ENCODE data around the gene FCHSD2.
"Not testable (repeated sequence)": the region's sequence is repeated elsewhere in the genome, so short reads cannot be mapped to it uniquely, and the experiment has no call there.

The FCHSD2 gene

DNA sequence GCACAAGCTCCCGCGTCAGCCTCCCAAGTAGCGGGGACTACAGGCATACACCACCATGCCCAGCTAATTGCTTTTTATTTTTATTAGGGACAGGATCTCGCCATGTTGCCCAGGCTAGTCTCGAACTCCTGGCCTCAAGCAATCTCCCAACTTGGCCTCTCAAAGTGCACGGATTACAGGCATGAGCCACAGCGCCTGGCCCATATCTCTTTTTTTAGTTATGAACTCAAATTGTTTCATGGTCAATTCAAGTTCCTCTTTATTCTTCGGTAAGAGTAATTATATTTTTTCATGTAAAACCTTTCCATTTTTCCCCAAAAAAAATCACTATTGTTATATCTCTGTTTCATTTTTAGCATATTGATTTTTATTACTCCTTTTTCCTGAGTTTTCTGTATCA, 25.5 kb downstream of the FCHSD2 start:
- DNase-seq, result no peak

DNA sequence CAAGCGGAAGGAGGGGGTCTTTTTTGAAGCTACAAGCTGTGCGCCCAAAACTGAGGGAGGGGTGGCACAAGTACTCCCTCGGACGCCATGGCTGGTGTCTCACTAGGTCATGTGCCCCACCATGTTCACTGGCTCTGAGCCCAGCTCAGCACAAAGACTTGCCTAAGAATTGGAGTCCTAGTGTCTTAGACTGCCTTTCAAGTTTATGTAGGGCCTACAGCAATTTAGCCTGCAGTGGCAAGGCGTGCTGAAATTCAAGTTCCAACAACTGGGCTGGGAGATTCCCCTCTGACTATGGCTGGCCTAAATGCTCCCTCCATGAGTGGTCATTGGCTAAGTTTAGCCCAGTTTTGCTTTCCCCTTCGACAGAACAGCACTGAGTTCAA, 27.3 kb downstream of the FCHSD2 start:
- no peak for DNase-seq

DNA sequence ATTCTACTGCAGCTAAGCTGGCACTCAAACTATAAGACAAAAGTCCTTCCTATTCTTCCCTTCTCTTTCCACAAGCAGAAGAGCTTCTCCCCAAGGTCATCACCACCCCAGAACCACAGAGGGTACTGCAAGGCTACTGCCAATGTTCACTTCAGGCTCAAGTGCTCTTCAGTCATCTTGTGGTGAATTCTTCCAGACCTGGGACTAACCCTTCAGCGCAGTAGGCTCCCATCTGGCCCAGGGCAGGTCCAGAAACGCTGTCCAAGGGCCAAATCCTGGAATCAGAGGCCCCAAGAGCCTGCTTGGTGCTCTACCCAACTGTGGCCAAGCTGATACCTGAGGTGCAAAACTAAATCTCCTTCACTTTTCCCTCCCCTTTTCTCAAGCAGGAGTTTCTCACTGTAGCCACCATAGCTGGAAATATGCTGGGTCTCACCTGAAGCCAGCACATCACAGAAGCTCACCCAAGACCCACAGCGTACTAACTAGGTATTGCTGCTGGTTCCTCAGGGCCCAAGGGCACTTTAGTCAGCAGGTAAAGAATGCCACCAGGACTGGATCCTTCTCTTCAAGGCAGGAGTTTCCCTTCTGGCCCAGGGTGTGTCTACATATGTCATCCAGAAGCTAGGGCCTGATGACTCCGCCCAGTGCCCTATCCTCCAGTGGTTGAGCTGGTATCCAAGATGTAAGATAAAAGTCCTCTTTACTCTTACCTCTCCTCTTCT, 27.8 kb downstream of the FCHSD2 start:
- DNase-seq, result no peak

DNA sequence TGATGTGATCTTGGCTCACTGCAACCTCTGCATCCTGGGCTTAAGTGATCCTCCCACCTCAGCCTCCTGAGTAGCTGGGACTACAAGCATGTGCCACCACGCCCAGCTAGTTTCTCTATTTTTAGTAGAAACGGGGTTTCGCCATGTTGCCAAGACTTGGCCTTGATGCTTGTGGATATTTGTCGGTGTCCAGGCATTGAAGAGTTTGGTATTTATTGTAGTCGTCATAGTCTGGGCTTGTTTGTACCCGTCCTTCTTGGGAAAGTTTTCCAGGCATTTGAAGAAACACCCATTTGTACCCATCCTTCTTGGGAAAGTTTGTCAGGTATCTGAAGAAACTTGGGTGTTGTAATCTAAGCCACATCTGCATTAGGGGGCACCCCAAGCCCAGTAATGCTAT, 28.7 kb downstream of the FCHSD2 start:
- no peak for DNase-seq

DNA sequence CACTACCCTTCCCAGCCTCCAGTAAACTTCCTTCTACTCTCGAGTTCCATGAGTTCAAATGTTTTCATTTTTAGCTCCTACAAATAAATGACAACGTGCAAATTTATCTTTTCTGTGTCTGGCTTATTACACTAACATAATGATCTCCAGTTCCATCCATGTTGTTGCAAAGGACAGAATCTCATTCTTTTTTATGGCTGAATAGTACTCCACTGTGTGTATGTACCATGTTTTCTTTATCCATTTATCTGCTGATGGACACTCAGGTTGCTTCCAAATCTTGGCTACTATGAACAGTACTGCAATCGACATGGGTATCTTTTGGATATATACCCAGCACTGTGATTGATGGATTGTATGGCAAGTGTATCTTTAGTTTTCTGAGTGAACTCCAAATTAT, 34.5 kb downstream of the FCHSD2 start:
- DNase-seq, result no peak

DNA sequence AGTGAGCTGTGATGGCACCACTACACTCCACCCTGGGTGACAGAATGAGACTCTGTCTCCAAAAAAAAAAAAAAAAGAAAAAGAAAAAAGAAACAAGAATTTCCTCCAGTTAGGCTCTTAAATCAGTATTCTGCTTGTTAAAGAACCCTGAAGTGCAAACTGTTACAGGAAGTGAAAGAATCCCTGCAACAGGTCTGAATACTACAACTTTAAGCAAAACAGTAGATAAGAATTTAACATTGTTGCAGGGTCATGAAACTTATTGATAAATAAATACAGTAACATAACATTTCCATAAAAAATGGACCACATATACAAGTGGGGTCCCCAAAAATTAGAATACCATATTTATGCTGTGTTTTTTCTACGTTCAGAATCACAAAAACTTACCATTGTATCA, 35.8 kb downstream of the FCHSD2 start:
- DNase-seq, result no peak

DNA sequence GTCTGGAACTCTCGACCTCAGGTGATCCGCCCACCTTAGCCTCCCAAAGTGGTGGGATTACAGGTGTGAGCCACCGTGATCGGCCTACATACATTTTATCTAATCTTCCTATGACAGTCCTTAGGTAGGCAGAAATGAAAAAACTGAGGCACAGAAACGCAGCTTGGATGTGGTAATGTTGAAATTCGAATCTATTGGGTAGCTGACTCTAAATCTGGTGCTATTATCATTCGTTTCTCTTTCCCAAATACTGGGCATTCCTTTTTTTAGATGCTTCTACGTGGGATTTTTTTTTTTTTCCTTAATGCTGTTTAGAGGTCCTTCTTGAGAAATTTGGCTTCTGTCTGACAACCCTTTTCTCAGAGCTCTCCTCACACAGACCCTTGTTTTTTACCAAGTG, 41.5 kb downstream of the FCHSD2 start:
- DNase-seq, result no peak

DNA sequence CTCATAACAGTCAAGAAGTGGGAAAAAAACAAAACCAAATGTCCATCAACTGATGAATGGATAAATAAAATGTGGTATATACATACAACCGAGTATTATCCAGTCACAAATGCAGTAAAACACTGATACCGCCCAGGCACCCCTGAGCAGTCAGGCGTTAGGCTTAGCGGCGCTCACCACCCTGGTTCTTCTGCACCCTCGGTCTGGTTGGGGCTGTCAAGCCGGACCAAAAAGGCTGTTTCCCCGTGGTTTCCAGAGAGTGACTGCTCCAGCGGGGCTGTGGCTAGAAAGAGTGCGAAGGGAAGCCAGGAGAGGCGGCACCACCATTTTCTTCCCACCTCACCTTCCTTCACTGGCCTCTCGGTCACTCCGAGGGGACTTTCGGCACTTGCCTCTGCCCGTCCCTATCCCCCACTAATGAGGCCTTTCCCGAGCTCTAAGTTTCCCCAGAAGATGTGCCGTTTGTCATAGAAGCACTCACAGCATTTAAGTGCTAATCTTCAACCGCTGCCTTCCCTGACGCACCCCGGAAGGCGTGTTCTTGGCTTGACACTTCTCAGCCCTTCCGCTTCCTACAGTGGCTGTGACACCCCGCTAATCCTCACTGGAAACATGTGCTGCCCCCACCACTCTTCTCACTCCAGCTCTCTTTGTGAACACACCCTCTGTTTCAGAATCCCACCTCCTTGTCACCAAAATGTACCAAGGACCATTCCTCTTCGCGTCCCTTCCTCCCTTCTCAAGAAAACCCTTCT, 42.4 kb downstream of the FCHSD2 start:
- DNase-seq, result no peak

DNA sequence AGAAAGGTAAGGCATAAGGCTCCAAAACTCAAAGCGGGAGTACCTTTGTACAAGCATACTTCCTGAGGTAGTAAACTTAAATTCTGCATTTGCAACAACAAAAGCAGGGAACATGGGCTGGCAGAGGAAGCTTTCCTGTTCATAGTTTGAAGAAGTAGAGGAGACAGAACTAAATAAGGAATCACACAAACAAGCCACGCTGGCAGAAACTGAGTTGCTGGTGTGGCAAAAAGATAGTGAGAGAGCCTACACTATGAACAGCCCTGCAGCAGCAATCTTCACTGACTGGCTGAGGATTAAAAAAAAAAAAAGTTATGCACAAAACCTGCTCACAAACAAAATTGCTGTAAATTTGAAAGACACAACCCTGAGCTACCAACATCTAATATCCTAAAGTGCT, 46.5 kb downstream of the FCHSD2 start:
- no peak for DNase-seq

DNA sequence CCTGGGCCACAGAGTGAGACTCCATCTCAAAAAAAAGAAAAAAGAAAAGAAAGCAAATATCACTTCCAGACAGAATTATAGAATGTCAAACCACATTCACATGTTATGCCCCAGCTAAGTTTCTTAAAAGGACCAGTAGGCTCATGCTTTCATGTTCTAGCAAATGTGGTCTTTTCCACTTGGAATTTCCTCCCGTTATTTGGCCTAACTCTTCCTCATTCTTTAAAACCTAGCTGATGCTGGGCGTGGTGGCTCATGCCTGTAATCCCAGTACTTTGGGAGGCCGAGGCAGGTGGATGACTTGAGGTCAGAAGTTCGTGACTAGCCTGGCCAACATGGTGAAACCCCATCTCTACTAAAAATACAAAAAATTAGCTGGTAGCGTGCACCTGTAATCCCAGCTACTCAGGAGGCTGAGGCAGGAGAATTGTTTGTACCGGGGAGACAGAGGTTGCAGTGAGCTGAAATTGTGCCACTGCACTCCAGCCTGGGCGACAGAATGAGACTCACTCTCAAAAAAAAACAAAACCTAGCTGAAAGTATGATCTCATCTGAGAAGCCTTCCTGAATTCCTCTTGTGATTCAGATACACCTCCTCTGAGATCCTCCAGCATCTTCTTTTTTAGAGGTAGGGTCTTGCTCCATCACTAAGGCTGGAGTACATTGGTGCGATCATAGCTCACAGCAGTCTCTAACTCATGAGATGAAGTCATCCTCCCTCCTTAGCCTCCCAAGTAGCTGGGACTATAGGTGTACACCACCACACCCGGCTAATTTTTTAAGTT, 50.4 kb downstream of the FCHSD2 start:
- no peak for DNase-seq

DNA sequence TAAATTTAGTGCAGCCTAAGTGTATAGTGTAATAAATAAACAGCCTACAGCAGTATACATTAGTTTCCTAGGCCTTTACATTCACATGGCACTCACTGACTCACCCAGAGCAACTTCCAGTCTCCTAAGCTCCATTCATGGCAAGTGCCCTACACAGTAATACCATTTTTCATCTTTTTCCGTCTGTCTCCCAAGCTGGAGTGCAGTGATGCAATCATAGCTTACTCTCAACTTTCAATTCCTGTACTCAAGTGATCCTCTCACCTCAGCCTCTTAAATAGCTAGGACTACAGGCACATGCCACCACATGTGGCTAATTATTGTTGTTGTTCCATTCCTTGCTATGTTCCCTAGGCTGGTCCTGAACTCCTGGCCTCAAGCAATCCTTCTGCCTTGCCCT, 54.4 kb downstream of the FCHSD2 start:
- DNase-seq, result no peak

DNA sequence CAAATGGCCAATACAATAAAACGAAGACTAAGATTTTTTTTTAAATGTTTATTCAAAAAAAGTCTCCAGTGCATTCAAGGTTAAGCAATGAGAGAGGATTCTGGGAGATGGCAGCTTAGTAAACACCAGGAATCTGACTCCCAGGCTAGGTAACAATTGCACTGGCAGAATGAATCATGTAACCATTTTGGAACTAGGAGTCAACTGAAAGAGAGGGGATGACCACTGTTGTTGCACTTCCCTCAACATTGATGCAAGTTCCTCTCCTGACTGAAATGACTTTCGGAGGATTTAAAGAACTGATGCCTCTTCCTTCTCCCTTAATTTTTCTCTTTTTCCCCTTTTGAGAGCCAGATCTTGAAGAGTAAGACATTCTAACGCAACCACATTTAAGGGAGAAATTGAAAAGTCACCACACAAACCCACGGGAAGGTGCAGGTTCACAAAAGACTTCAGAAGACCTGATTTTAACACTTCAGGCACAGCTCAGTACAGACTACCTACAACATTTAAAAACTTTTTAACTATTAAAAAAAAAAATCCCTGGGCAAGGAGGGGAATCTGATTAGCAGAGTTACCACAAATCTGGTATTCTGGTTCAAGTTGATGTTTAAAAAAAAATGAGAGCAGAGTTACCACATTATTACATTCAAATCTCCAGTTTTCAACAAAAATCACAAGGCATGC, 56.8 kb downstream of the FCHSD2 start:
- DNase-seq, result no peak

DNA sequence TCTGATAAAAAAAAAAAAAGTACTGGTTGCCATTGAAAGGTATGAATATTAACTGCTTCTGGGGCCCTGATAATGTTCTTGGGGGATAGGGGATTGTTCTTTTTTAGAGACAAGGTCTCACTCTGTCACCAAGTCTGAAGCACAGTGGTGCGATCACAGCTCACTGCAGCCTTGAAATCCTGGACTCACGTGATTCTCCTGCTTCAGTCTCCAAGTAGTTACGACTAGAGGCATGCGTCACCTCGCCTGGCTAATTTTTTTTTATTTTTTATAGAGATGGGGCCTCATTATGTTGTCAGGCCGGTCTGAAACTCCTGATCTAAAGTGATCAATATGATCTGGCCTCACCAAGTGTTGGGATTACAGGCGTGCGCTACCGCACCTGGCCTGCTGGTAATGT, 63.5 kb downstream of the FCHSD2 start:
- no peak for DNase-seq

DNA sequence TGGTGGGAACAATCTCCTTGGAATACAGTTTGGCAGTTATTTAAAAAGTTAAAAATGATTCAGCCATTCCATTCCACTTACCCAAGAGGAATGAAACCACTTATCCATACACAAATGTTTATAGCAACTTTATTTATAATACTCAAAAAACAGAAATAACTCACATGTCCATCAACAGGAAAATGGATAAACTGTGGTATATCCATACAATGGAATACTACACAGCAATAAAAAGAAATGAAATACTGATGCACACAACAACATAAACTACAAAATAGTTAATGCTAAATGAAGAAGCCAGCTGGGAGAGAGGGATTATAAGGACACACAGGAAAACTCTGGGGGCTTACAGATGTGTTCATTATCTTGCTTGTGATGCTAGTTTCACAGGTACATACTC, 64.7 kb downstream of the FCHSD2 start:
- DNase-seq, result no peak

DNA sequence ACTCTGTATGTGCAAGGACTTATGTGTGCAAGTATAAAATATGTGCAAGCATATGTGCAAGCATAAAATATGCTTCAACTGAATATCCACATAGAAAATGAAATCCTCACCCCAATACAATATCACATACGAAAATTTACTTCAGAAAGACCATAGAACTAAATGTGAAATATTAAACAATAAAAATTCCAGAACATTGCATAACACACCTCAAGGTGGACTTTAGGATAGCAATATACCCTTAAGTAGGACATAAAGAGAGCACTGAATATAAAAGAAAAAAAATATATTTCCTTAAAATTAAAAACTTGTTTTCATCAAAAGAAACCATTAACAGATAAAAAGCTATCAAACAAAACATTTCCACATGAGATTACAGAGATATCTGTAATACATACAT, 67.8 kb downstream of the FCHSD2 start:
- no peak for DNase-seq

DNA sequence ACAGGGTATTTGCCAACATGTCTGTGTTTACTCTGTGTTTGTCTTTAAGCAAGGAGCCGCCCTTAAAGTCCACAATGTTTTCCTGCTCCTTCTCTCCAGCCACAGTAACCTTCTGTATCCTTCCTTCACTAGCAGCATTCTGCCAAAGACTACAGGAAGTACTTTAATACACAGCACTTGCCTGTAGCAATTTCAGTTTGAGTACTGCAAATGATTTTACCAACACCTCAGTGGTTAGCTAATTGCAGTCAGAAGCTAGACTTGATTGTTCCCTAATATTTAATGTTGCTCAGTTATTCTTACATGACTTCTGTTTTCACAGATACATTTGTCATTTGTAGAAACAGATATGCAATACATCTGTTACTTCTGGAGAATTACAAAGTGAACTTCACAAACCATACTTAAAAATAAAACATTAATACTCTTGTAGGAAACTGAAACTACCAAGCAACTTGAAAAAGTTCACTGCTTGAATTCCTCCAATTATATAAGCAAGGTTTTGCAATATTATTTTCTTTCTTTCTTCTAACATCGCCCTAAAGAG, 69.1 kb downstream of the FCHSD2 start:
- no peak for DNase-seq

DNA sequence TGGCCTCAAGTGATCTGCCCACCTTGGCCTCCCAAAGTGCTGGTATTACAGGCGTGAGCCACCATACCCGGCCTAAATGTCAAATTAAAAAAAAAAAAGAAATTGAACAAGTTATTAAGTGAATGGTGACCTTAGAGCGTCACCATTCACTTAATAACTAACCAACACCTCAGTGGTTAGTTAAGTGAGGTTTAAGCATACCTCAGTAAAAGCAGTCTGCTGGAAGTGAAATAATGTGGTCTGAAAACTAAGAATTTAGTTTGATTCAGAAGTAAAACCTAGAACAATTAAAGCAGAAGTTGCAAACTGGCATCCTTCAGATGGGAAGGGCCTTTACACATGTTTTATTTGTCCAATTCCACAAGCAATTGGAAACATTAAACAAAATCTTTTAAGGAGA, 71.5 kb downstream of the FCHSD2 start:
- no peak for DNase-seq

DNA sequence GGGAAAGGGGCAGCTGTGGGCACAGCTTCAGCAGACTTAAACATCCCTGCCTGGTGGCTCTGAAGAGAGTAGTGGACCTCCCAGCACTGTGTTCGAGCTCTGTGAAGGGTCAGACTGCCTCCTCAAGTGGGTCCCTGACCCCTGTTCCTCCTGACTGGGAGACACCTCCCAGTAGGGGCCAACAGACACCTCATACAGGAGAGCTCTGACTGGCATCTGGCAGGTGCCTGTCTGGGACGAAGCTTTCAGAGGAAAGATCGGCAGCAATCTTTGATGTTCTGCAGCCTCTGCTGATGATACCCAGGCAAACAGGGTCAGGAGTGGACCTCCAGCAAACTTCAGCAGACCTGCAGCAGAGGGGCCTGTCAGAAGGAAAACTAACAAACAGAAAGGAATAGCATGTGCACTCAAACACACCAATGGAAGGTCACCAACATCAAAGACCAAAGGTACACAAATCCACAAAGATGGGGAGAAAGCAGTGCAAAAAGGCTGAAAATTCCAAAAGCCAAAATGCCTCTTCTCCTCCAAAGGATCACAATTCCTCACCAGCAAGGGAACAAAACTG, 80.2 kb downstream of the FCHSD2 start:
- DNase-seq, result not testable (repeated sequence)

DNA sequence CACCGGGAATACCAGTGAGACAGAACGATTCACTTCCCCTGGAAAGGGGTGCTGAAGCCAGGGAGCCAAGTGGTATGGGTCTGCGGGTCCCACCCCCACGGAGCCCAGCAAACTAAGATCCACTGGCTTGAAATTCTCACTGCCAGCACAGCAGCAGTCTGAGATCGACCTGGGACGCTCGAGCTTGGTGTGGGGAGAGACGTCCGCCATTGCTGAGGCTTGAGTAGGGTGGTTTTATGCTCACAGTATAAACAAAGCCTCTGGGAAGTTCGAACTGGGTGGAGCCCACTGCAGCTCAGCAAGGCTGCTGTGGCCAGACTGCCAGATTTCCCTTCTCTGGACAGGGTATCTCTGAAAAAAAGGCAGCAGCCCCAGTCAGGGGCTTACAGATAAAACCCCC, 80.7 kb downstream of the FCHSD2 start:
- not testable (repeated sequence) for DNase-seq

DNA sequence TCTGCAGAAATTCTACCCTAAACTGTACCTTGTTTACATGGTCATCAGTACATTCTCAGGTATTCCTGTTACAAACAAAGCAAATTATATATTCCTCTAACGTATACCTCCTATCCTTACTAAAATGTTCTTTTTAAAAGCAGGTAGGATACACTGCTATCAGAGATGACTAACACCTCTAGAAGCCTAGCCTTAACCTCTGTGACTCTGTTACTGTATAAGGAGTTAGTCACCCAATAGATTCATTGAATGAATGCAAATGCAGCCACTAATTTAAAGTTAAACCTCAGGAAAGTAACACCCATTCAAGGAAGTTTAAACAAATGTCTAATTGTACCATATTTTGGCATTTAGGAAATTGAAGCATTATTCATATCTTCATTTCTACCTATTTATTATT, 82.2 kb downstream of the FCHSD2 start:
- no peak for DNase-seq

DNA sequence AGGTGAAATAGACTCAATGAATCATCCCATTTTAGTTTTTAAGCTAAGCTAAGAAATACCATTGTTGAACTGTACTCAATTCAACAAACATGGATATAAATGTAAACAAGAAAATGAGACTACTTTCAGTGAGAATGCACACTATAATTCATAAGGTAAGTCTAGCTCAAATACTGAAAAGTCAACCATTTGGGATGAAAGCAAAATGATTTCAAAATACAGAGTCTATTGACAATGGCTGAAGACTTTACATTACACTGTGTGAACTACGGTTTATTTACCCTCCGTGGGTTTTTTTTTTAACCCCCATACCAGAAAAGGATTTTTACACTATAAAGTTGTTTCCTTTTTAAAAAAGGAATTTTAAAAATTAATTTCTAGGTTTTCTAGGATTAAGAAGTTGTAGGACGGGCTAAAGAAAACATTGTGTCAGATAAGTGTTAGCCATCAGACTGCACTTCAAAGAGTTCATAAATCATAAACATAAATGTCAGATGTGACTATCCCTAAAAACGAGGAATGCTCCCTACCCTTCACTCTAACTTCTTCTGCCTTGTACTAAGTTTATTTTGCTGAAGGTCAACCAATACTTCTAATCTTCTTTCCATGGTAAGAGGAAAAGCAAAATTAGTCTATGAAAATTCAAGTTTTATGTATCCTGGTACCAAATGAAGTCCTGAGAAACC, 83.0 kb downstream of the FCHSD2 start:
- DNase-seq, result no peak
